Raji (cell line): ENCODE results near the gene HES2.

ENCODE experiments used
- POLR2A ChIP-seq: IDR thresholded peaks from 2 replicates; pipeline ENCODE4 v1.6.1; 2011; ENCODE audit warnings: low read depth, low read length, control low read depth; ENCODE audit not compliant: insufficient read depth

Gene HES2

GRCh38 chr1:6420454-6421042 lies 829 bp upstream of the HES2 start:
- no peak for TF ChIP-seq POLR2A

GRCh38 chr1:6419397-6419803 lies 319 bp downstream of the HES2 start:
- no peak for TF ChIP-seq POLR2A

- TF ChIP-seq POLR2A, result no peak
These were observed 887 bp downstream of the HES2 start for GRCh38 chr1:6418668-6419396.

- no peak for TF ChIP-seq POLR2A
These were observed 1.6 kb downstream of the HES2 start for GRCh38 chr1:6417961-6418667.

- TF ChIP-seq POLR2A, result no peak
These were observed 2.8 kb downstream of the HES2 start for GRCh38 chr1:6416906-6417305.

GRCh38 chr1:6416295-6416656 lies 3.4 kb downstream of the HES2 start:
- no peak for TF ChIP-seq POLR2A

GRCh38 chr1:6414881-6415626 lies 4.7 kb downstream of the HES2 start:
- no peak for TF ChIP-seq POLR2A

GRCh38 chr1:6414443-6414844 lies 5.3 kb downstream of the HES2 start:
- TF ChIP-seq POLR2A, result no peak

- TF ChIP-seq POLR2A, result no peak
These were observed 6.8 kb downstream of the HES2 start for GRCh38 chr1:6412896-6413295.

GRCh38 chr1:6410248-6410893 lies 9.3 kb downstream of the HES2 start:
- TF ChIP-seq POLR2A, result no peak

- no peak for TF ChIP-seq POLR2A
These were observed 10.0 kb downstream of the HES2 start for GRCh38 chr1:6409733-6410132.

GRCh38 chr1:6409053-6409452 lies 10.7 kb downstream of the HES2 start:
- TF ChIP-seq POLR2A, result no peak

GRCh38 chr1:6408023-6408422 lies 11.7 kb downstream of the HES2 start:
- no peak for TF ChIP-seq POLR2A

GRCh38 chr1:6401673-6402072 lies 18.0 kb downstream of the HES2 start:
- TF ChIP-seq POLR2A, result no peak

GRCh38 chr1:6399294-6399693 lies 20.4 kb downstream of the HES2 start:
- TF ChIP-seq POLR2A, result no peak
